GM12864 (cell line): ENCODE results near the gene AP2B1.

Experiments
- DNase-seq: peaks from one replicate; pipeline ENCODE4 v3.0.0-alpha.2; 2011; ENCODE audit warnings: low read depth
- H3K4me3 ChIP-seq: 2 replicates; pipeline ENCODE4 v1.5.1; 2011; ENCODE audit warnings: mild to moderate bottlenecking, low read depth, low read length, control low read depth
- CTCF ChIP-seq: IDR thresholded peaks from 2 replicates; pipeline ENCODE4 v1.5.1; 2011; ENCODE audit warnings: low read depth, mild to moderate bottlenecking, moderate library complexity, low read length, control low read depth, inconsistent platforms; ENCODE audit errors: missing control alignments

AP2B1 gene

GRCh38 chr17:35752471-35752870 is 165.3 kb downstream of the AP2B1 start:
- no peak for TF ChIP-seq CTCF
- H3K4me3 ChIP-seq = no peak overlapping the region
- DNase-seq = no peak

- no peak for TF ChIP-seq CTCF
- DNase-seq = no peak
- no peak within 1 kb of the TSS for H3K4me3 ChIP-seq
These were observed 166.0 kb downstream of the AP2B1 start, which contains the start of gene GAS2L2 for GRCh38 chr17:35752945-35753764. Gene GAS2L2, minus strand, starts transcription at chr17:35753239. Its CDS starts 389 bp downstream, at chr17:35752850.

- no peak for TF ChIP-seq CTCF
- no peak for DNase-seq
- H3K4me3 ChIP-seq = no peak overlapping the region
These were observed 170.1 kb downstream of the AP2B1 start for GRCh38 chr17:35757243-35757642.

- TF ChIP-seq CTCF = no peak
- DNase-seq = no peak
- H3K4me3 ChIP-seq = no peak within 1 kb of the TSS
These were observed 173.5 kb downstream of the AP2B1 start, which contains the start of gene C17orf50 for GRCh38 chr17:35760587-35760986. Gene C17orf50, plus strand, starts transcription at chr17:35760887. Its CDS starts 55 bp downstream, at chr17:35760942.

- no peak for TF ChIP-seq CTCF
- no peak for DNase-seq
These were observed 174.5 kb downstream of the AP2B1 start for GRCh38 chr17:35761601-35762000.

GRCh38 chr17:35763767-35764122 is 176.6 kb downstream of the AP2B1 start:
- H3K4me3 ChIP-seq = peak overlapping the region; percentile 61; the same call in 1 of the 2 replicates
- no peak for DNase-seq
- TF ChIP-seq CTCF = no peak

More at GRCh38 chr17:35761601-35762000, 174.5 kb downstream of the AP2B1 start:
- H3K4me3 ChIP-seq = no peak overlapping the region
